ENCODE results near the gene OCRL. TPM values are rescaled to one million over a fixed set of nuclear protein-coding genes. Genes with fewer than 3 reads are reported as not detected.
A peak's percentile ranks its signal among the peaks of the same experiment; 100 is the strongest.

The OCRL gene
- total RNA-seq, 1 donor from 2014 or later = 36.1 TPM

DNA sequence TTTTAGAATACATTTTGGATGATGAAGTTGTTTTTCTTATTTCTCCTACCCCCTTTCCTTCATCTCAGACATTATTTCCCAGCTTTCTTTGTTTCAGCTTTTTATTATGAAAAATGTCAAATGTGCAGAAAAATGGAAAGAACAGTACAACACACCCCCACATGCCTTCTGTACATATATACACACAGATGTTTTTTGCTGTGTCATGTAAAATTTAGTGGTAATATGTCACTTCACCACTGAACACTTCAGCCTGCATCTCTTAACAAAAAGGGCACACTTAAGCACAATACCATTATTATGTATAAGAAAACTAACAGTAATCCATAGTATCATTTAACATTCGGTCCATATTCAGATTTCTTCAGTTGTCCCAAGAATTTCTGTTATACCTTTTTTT, 37.8 kb downstream of the OCRL start:
- H3K27ac Mint-ChIP-seq (ENCODE audit: unreplicated experiment) = peak overlapping the region; percentile 93
- H3K36me3 Mint-ChIP-seq (ENCODE audit: low read depth, unreplicated experiment) = peaks cover 10% of the 10 kb centered on the region
- peak overlapping the region; percentile 34 for H3K4me3 Mint-ChIP-seq (ENCODE audit: unreplicated experiment)
- H3K79me2 ChIP-seq (ENCODE audit: insufficient read depth, low read length) = no peaks in the 10 kb centered on the region
- peak overlapping the region; percentile 38 for H3K4me2 ChIP-seq (ENCODE audit: low read length)
- peaks cover 16% of the 10 kb centered on the region for H3K36me3 ChIP-seq (ENCODE audit: insufficient read depth, low read length)
- H3K27me3 ChIP-seq (ENCODE audit: insufficient read depth, low read length) = no peaks in the 10 kb centered on the region
- no peaks in the 10 kb centered on the region for H3K9me3 Mint-ChIP-seq (ENCODE audit: unreplicated experiment)
- H4K20me1 ChIP-seq (ENCODE audit: insufficient read depth, low read length) = no peaks in the 10 kb centered on the region
- no peaks in the 10 kb centered on the region for H3K9me3 ChIP-seq (ENCODE audit: insufficient read depth, low read depth, low read length)
- no peaks in the 10 kb centered on the region for H3K27me3 Mint-ChIP-seq (ENCODE audit: low read depth, unreplicated experiment)
- FAIRE-seq (no peak), DNase-seq (ENCODE audit: low read depth) (no peak)
- peak overlapping the region; percentile 57 for H3K9ac ChIP-seq (ENCODE audit: low read length)
- no peak overlapping the region for H2AFZ ChIP-seq (ENCODE audit: low read depth, low read length)
- peaks cover 13% of the 10 kb centered on the region for H3K4me1 ChIP-seq (ENCODE audit: insufficient read depth, low read length)
- TF ChIP-seq EZH2 (IDR thresholded peaks at IDR 0.05; ENCODE audit: insufficient read depth, low read length) = no peak
- TF ChIP-seq, protein P1, sequence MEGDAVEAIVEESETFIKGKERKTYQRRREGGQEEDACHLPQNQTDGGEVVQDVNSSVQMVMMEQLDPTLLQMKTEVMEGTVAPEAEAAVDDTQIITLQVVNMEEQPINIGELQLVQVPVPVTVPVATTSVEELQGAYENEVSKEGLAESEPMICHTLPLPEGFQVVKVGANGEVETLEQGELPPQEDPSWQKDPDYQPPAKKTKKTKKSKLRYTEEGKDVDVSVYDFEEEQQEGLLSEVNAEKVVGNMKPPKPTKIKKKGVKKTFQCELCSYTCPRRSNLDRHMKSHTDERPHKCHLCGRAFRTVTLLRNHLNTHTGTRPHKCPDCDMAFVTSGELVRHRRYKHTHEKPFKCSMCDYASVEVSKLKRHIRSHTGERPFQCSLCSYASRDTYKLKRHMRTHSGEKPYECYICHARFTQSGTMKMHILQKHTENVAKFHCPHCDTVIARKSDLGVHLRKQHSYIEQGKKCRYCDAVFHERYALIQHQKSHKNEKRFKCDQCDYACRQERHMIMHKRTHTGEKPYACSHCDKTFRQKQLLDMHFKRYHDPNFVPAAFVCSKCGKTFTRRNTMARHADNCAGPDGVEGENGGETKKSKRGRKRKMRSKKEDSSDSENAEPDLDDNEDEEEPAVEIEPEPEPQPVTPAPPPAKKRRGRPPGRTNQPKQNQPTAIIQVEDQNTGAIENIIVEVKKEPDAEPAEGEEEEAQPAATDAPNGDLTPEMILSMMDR (IDR thresholded peaks at IDR 0.05; ENCODE audit: insufficient read depth, low read depth, low read length) = no peak
- H3K4me1 Mint-ChIP-seq (ENCODE audit: low read depth, unreplicated experiment) = peaks cover 17% of the 10 kb centered on the region
- peak overlapping the region; percentile 67 for H3K27ac ChIP-seq (ENCODE audit: low read depth, low read length)
- H3K4me3 ChIP-seq (ENCODE audit: insufficient read depth, low read depth, low read length) = peak overlapping the region; percentile 17

DNA sequence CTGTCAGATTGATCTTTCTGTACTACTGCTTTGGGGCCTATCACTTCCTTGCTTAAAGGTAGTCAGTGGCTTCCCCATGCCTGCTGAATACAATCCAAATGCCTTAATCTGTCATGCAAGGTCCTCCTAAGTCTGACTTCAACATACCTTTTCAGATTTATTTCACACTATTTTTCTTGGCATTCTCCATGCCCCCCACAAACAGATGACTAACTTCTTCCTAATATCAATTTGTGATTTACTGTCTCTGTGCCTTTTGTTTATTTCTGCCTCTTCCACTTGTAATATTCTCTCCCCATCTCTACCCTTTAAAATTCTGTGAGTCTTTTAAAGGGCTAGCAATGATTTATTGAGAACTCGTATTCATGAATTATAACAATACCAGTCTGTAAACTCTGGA, 41.8 kb downstream of the OCRL start:
- H3K27ac Mint-ChIP-seq (ENCODE audit: unreplicated experiment) = no peak overlapping the region

DNA sequence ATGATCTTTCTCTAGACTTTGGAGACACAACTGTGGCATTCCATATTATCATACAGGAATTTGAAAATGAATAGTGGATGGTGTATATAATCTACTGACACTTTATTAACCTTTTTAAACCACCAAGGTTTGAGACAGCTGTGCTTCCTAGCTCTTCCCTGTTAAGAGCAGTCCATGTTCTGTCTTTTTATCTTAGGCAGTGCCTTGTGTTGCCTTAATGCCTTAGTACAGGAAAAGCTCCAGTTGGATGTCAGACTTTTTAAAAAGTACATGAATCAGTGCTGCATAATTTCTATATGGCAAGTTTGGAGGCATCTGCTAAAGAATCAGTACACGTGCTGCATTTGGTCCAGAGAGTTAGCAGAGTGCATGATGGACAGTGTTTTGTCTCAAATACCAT, 45.1 kb downstream of the OCRL start:
- Histone ChIP-seq H3K9ac (ENCODE audit: low read length) (no peak overlapping the region), H3K27me3 (ENCODE audit: insufficient read depth, low read length) (no peaks in the 10 kb centered on the region), H3K36me3 (ENCODE audit: insufficient read depth, low read length) (peaks cover 8% of the 10 kb centered on the region), H2AFZ (ENCODE audit: low read depth, low read length) (no peak overlapping the region), H3K4me3 (ENCODE audit: insufficient read depth, low read depth, low read length) (no peak overlapping the region), H4K20me1 (ENCODE audit: insufficient read depth, low read length) (no peaks in the 10 kb centered on the region), H3K79me2 (ENCODE audit: insufficient read depth, low read length) (no peaks in the 10 kb centered on the region), H3K4me2 (ENCODE audit: low read length) (no peak overlapping the region), H3K27ac (ENCODE audit: low read depth, low read length) (no peak overlapping the region), H3K9me3 (ENCODE audit: insufficient read depth, low read depth, low read length) (no peaks in the 10 kb centered on the region), H3K4me1 (ENCODE audit: insufficient read depth, low read length) (peaks cover 3% of the 10 kb centered on the region)
- no peak for TF ChIP-seq EZH2 (IDR thresholded peaks at IDR 0.05; ENCODE audit: insufficient read depth, low read length)
- TF ChIP-seq, protein P1 (IDR thresholded peaks at IDR 0.05; ENCODE audit: insufficient read depth, low read depth, low read length) = no peak
- no peak overlapping the region for H3K4me3 Mint-ChIP-seq (ENCODE audit: unreplicated experiment)
- no peaks in the 10 kb centered on the region for H3K9me3 Mint-ChIP-seq (ENCODE audit: unreplicated experiment)
- H3K4me1 Mint-ChIP-seq (ENCODE audit: low read depth, unreplicated experiment) = peaks cover 10% of the 10 kb centered on the region
- DNase-seq (ENCODE audit: low read depth) (no peak), FAIRE-seq (peak; percentile 67)
- no peak overlapping the region for H3K27ac Mint-ChIP-seq (ENCODE audit: unreplicated experiment)
- H3K36me3 Mint-ChIP-seq (ENCODE audit: low read depth, unreplicated experiment) = peaks cover 2% of the 10 kb centered on the region
- no peaks in the 10 kb centered on the region for H3K27me3 Mint-ChIP-seq (ENCODE audit: low read depth, unreplicated experiment)

More for the DNA sequence above, 41.8 kb downstream of the OCRL start:
- Histone ChIP-seq H2AFZ (ENCODE audit: low read depth, low read length) (no peak overlapping the region), H4K20me1 (ENCODE audit: insufficient read depth, low read length) (no peaks in the 10 kb centered on the region), H3K79me2 (ENCODE audit: insufficient read depth, low read length) (no peaks in the 10 kb centered on the region), H3K9ac (ENCODE audit: low read length) (no peak overlapping the region), H3K27me3 (ENCODE audit: insufficient read depth, low read length) (no peaks in the 10 kb centered on the region), H3K4me3 (ENCODE audit: insufficient read depth, low read depth, low read length) (no peak overlapping the region), H3K27ac (ENCODE audit: low read depth, low read length) (no peak overlapping the region), H3K4me1 (ENCODE audit: insufficient read depth, low read length) (peaks cover 12% of the 10 kb centered on the region), H3K36me3 (ENCODE audit: insufficient read depth, low read length) (peaks cover 7% of the 10 kb centered on the region), H3K9me3 (ENCODE audit: insufficient read depth, low read depth, low read length) (no peaks in the 10 kb centered on the region), H3K4me2 (ENCODE audit: low read length) (no peak overlapping the region)
- H3K4me1 Mint-ChIP-seq (ENCODE audit: low read depth, unreplicated experiment) = peaks cover 15% of the 10 kb centered on the region
- no peak for FAIRE-seq
- peak; percentile 23 for DNase-seq (ENCODE audit: low read depth)
- H3K36me3 Mint-ChIP-seq (ENCODE audit: low read depth, unreplicated experiment) = no peaks in the 10 kb centered on the region
- H3K4me3 Mint-ChIP-seq (ENCODE audit: unreplicated experiment) = no peak overlapping the region
- no peak for TF ChIP-seq EZH2 (IDR thresholded peaks at IDR 0.05; ENCODE audit: insufficient read depth, low read length)
- TF ChIP-seq, protein P1 (IDR thresholded peaks at IDR 0.05; ENCODE audit: insufficient read depth, low read depth, low read length) = no peak
- no peaks in the 10 kb centered on the region for H3K9me3 Mint-ChIP-seq (ENCODE audit: unreplicated experiment)
- H3K27me3 Mint-ChIP-seq (ENCODE audit: low read depth, unreplicated experiment) = no peaks in the 10 kb centered on the region
